ENCODE measurements around the gene CLEC7A.

CLEC7A gene

DNA sequence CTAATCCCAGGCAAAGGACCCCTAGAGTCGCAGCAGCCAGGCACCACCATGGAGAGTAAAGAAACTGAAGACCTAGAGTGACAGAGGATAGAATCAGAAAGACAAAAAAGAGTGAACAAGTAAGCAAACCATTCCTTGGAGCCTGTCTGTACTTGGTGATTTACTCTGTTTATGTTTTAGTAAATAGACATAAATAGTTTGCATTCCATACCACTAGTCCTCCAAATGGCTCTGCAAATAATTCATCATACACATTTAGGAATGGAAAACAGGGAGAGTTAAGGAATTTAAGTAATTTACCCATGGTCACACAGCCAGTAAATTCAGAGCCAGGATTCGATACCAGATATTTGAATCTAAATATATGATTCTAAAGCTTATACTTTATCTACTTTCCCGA is 39.1 kb upstream of the CLEC7A start:
- H3K36me3 ChIP-seq (ENCODE audit: control insufficient read depth in 2 of 2, insufficient read depth in 1 of 2, low read length in 2 of 2) = no peaks in the 10 kb centered on the region
- POLR2A ChIA-PET = interaction anchor here (0.6 kb wide), 1 partner anchor 439 kb away, joined by 3 read pairs; no protein-coding TSS in a partner anchor
- CTCF ChIA-PET = interaction anchor here (0.5 to 1.2 kb wide), 3 partner anchors 12 to 29 kb away, joined by 4 to 5 read pairs (median 5); no protein-coding TSS in a partner anchor
- no peak overlapping the region for H3K4me3 ChIP-seq (ENCODE audit: low read depth, low read length)
- no peaks in the 10 kb centered on the region for H3K4me1 ChIP-seq (ENCODE audit: control insufficient read depth, insufficient read depth, low read length)
- TF ChIP-seq, protein P1, sequence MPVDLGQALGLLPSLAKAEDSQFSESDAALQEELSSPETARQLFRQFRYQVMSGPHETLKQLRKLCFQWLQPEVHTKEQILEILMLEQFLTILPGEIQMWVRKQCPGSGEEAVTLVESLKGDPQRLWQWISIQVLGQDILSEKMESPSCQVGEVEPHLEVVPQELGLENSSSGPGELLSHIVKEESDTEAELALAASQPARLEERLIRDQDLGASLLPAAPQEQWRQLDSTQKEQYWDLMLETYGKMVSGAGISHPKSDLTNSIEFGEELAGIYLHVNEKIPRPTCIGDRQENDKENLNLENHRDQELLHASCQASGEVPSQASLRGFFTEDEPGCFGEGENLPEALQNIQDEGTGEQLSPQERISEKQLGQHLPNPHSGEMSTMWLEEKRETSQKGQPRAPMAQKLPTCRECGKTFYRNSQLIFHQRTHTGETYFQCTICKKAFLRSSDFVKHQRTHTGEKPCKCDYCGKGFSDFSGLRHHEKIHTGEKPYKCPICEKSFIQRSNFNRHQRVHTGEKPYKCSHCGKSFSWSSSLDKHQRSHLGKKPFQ (tag by site-specific recombination; IDR thresholded peaks at IDR 0.05) = no peak
- H3K9me3 ChIP-seq (ENCODE audit: control insufficient read depth, insufficient read depth, low read depth, low read length) = no peaks in the 10 kb centered on the region
- H3K27ac ChIP-seq (ENCODE audit: extremely low read depth, low read depth, low read length) = no peak overlapping the region

DNA sequence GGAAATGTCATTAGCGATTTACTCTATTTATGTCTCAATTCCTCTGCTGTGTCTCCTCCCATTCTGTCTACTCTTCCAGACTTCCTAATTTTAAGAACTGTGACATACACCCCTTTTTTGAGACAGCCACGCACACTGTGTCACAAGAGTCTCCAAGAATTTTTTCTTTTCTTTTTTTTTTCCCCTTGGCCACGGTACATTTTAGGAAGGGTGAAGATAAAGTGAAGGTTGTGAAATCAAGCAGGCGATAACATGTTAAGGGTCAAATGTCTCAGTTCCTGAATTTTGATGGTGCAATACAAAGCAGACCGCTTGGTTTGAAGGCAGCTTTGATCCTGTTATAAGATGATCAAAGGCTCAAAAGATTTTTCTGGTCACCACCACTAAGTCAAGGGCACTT is 37.6 kb upstream of the CLEC7A start:
- CTCF ChIA-PET = interaction anchor here (0.7 to 0.9 kb wide), 2 partner anchors 15 to 33 kb away, joined by 3 to 5 read pairs; no protein-coding TSS in a partner anchor
- Histone ChIP-seq H3K36me3 (ENCODE audit: control insufficient read depth in 2 of 2, insufficient read depth in 1 of 2, low read length in 2 of 2) (no peaks in the 10 kb centered on the region), H3K9me3 (ENCODE audit: control insufficient read depth, insufficient read depth, low read depth, low read length) (no peaks in the 10 kb centered on the region), H3K27ac (ENCODE audit: extremely low read depth, low read depth, low read length) (no peak overlapping the region), H3K4me1 (ENCODE audit: control insufficient read depth, insufficient read depth, low read length) (no peaks in the 10 kb centered on the region), H3K4me3 (ENCODE audit: low read depth, low read length) (no peak overlapping the region)
- TF ChIP-seq ZNF404 (tag by site-specific recombination; IDR thresholded peaks at IDR 0.05) = no peak
- no peak for TF ChIP-seq ZNF544 (tag by site-specific recombination; IDR thresholded peaks at IDR 0.05)
- no peak for TF ChIP-seq GLIS2 (tag by site-specific recombination; IDR thresholded peaks at IDR 0.05)
- no peak for TF ChIP-seq ZNF707 (tag by site-specific recombination; IDR thresholded peaks at IDR 0.05)
- TF ChIP-seq, protein P2, sequence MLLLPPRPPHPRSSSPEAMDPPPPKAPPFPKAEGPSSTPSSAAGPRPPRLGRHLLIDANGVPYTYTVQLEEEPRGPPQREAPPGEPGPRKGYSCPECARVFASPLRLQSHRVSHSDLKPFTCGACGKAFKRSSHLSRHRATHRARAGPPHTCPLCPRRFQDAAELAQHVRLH (tag by site-specific recombination; IDR thresholded peaks at IDR 0.05) = no peak
- POLR2A ChIA-PET = interaction anchor here (0.6 kb wide), 1 partner anchor 22 kb away, joined by 4 read pairs; no protein-coding TSS in a partner anchor

DNA sequence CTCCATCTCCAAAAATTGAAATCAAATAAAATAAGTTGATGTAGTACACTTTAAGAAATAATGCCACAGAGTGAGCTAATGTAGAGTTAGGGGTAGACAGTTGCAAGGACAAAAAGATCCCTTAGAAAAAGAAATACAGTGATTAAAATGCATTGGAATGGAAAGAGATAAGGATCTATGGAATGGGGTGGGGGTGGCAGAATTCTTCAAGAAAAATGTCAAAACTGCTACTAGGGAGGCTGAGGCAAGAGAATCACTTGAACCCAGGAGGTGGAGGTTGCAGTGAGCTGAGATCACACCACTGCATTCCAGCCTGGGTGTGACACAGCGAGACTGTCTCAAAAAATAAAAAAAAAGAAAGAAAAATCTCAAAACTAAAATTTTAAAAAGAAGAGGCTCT is 35.4 kb upstream of the CLEC7A start:
- Histone ChIP-seq H3K4me1 (ENCODE audit: control insufficient read depth, insufficient read depth, low read length) (no peaks in the 10 kb centered on the region), H3K27ac (ENCODE audit: extremely low read depth, low read depth, low read length) (no peak overlapping the region), H3K4me3 (ENCODE audit: low read depth, low read length) (no peak overlapping the region), H3K9me3 (ENCODE audit: control insufficient read depth, insufficient read depth, low read depth, low read length) (no peaks in the 10 kb centered on the region), H3K36me3 (ENCODE audit: control insufficient read depth in 2 of 2, insufficient read depth in 1 of 2, low read length in 2 of 2) (no peaks in the 10 kb centered on the region)
- no peak for TF ChIP-seq KLF9 (tag by site-specific recombination; IDR thresholded peaks at IDR 0.05; ENCODE audit: low read depth)
- TF ChIP-seq, protein P3, sequence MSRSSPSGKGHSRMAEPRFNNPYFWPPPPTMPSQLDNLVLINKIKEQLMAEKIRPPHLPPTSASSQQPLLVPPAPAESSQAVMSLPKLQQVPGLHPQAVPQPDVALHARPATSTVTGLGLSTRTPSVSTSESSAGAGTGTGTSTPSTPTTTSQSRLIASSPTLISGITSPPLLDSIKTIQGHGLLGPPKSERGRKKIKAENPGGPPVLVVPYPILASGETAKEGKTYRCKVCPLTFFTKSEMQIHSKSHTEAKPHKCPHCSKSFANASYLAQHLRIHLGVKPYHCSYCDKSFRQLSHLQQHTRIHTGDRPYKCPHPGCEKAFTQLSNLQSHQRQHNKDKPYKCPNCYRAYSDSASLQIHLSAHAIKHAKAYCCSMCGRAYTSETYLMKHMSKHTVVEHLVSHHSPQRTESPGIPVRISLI (tag by site-specific recombination; IDR thresholded peaks at IDR 0.05) = no peak
- no peak for TF ChIP-seq GLI2 (tag by site-specific recombination; IDR thresholded peaks at IDR 0.05; ENCODE audit: borderline replicate concordance, low read depth)
- TF ChIP-seq, protein P4, sequence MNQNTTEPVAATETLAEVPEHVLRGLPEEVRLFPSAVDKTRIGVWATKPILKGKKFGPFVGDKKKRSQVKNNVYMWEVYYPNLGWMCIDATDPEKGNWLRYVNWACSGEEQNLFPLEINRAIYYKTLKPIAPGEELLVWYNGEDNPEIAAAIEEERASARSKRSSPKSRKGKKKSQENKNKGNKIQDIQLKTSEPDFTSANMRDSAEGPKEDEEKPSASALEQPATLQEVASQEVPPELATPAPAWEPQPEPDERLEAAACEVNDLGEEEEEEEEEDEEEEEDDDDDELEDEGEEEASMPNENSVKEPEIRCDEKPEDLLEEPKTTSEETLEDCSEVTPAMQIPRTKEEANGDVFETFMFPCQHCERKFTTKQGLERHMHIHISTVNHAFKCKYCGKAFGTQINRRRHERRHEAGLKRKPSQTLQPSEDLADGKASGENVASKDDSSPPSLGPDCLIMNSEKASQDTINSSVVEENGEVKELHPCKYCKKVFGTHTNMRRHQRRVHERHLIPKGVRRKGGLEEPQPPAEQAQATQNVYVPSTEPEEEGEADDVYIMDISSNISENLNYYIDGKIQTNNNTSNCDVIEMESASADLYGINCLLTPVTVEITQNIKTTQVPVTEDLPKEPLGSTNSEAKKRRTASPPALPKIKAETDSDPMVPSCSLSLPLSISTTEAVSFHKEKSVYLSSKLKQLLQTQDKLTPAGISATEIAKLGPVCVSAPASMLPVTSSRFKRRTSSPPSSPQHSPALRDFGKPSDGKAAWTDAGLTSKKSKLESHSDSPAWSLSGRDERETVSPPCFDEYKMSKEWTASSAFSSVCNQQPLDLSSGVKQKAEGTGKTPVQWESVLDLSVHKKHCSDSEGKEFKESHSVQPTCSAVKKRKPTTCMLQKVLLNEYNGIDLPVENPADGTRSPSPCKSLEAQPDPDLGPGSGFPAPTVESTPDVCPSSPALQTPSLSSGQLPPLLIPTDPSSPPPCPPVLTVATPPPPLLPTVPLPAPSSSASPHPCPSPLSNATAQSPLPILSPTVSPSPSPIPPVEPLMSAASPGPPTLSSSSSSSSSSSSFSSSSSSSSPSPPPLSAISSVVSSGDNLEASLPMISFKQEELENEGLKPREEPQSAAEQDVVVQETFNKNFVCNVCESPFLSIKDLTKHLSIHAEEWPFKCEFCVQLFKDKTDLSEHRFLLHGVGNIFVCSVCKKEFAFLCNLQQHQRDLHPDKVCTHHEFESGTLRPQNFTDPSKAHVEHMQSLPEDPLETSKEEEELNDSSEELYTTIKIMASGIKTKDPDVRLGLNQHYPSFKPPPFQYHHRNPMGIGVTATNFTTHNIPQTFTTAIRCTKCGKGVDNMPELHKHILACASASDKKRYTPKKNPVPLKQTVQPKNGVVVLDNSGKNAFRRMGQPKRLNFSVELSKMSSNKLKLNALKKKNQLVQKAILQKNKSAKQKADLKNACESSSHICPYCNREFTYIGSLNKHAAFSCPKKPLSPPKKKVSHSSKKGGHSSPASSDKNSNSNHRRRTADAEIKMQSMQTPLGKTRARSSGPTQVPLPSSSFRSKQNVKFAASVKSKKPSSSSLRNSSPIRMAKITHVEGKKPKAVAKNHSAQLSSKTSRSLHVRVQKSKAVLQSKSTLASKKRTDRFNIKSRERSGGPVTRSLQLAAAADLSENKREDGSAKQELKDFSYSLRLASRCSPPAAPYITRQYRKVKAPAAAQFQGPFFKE (tag by site-specific recombination; IDR thresholded peaks at IDR 0.05; ENCODE audit: borderline replicate concordance) = no peak
- no peak for TF ChIP-seq MEIS1 (CRISPR knock-in tag; IDR thresholded peaks at IDR 0.05; ENCODE audit: borderline replicate concordance)
- TF ChIP-seq, protein P5, sequence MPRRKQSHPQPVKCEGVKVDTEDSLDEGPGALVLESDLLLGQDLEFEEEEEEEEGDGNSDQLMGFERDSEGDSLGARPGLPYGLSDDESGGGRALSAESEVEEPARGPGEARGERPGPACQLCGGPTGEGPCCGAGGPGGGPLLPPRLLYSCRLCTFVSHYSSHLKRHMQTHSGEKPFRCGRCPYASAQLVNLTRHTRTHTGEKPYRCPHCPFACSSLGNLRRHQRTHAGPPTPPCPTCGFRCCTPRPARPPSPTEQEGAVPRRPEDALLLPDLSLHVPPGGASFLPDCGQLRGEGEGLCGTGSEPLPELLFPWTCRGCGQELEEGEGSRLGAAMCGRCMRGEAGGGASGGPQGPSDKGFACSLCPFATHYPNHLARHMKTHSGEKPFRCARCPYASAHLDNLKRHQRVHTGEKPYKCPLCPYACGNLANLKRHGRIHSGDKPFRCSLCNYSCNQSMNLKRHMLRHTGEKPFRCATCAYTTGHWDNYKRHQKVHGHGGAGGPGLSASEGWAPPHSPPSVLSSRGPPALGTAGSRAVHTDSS (tag by site-specific recombination; IDR thresholded peaks at IDR 0.05) = no peak
- TF ChIP-seq ZNF621 (tag by site-specific recombination; IDR thresholded peaks at IDR 0.05) = no peak
- TF ChIP-seq ZNF549 (tag by site-specific recombination; IDR thresholded peaks at IDR 0.05) = no peak
- TF ChIP-seq ZNF391 (tag by site-specific recombination; IDR thresholded peaks at IDR 0.05; ENCODE audit: borderline replicate concordance, low read depth) = no peak
- TF ChIP-seq GLIS2 (tag by site-specific recombination; IDR thresholded peaks at IDR 0.05) = no peak
- ChIA-PET CTCF (no interaction called here), POLR2A (no interaction called here)
